Stimulated activated CD4-positive, alpha-beta T cell treated with anti-CD3 and anti-CD28 coated beads, Interleukin-15, amount 100 ng/mL, for 24 hours (primary cell): Measurements from ENCODE around the gene FAAP20.

Source experiments
- DNase-seq: peaks from one replicate; pipeline ENCODE4 v3.0.0-alpha.2; 2020

Gene FAAP20

GRCh38 chr1:2209400-2210083 is 15.0 kb upstream of the FAAP20 start:
- DNase-seq, result no peak

- DNase-seq, result no peak
These were observed 14.0 kb upstream of the FAAP20 start for GRCh38 chr1:2208309-2209239.

GRCh38 chr1:2206813-2207487 is 12.4 kb upstream of the FAAP20 start:
- no peak for DNase-seq

GRCh38 chr1:2205191-2205952 is 10.8 kb upstream of the FAAP20 start:
- DNase-seq, result peak; percentile 94

GRCh38 chr1:2204415-2205190 is 10.0 kb upstream of the FAAP20 start:
- DNase-seq, result no peak

GRCh38 chr1:2203671-2204414 is 9.3 kb upstream of the FAAP20 start:
- no peak for DNase-seq

- no peak for DNase-seq
These were observed 8.4 kb upstream of the FAAP20 start for GRCh38 chr1:2202843-2203601.

- no peak for DNase-seq
These were observed 7.5 kb upstream of the FAAP20 start for GRCh38 chr1:2202008-2202575.

- DNase-seq, result no peak
These were observed 6.5 kb upstream of the FAAP20 start for GRCh38 chr1:2201062-2201461.

GRCh38 chr1:2200308-2200943 is 5.9 kb upstream of the FAAP20 start:
- DNase-seq, result no peak

- peak; percentile 94 for DNase-seq
These were observed 4.7 kb upstream of the FAAP20 start for GRCh38 chr1:2199042-2199810.

- DNase-seq, result no peak
These were observed 4.0 kb upstream of the FAAP20 start for GRCh38 chr1:2198571-2198970.

GRCh38 chr1:2197707-2198165 is 3.2 kb upstream of the FAAP20 start:
- no peak for DNase-seq

GRCh38 chr1:2196901-2197638 is 2.5 kb upstream of the FAAP20 start:
- DNase-seq, result no peak

GRCh38 chr1:2195785-2196184 is 1.2 kb upstream of the FAAP20 start:
- DNase-seq, result no peak

- peak; percentile 92 for DNase-seq
These were observed 514 bp upstream of the FAAP20 start for GRCh38 chr1:2194898-2195673.
